ENCODE data around the gene ASB10. TPM values are rescaled to one million over a fixed set of nuclear protein-coding genes. Genes with fewer than 3 reads are reported as not detected.

The ASB10 gene
- total and polyA plus RNA-seq, 2 of the 8 experiments (the other 6 are each of a cell fraction or from before 2014, with no cell fraction given): not detected

- H3K56ac ChIP-seq (replicated peaks; ENCODE audit: insufficient read length, low read depth, low read length): no peak overlapping the region
- H3K27me3 ChIP-seq (replicated peaks in 1 of 4; ENCODE audit: control insufficient read depth in 3 of 4, extremely low read depth in 1 of 4, insufficient read depth in 3 of 4, low read length in 3 of 4): peaks cover 21 to 57% (median 46%) of the 10 kb centered on the region in 4 experiments
- H4K20me1 ChIP-seq (replicated peaks in 1 of 2; ENCODE audit: control insufficient read depth in 1 of 2, insufficient read depth in 2 of 2, low read length in 2 of 2): no peaks in the 10 kb centered on the region
- H4K8ac ChIP-seq (ENCODE audit: extremely low read depth, insufficient read depth, low read length): no peak overlapping the region
- no peak overlapping the region for H3K4ac ChIP-seq (replicated peaks; ENCODE audit: insufficient read length, low read depth, low read length)
- H2AFZ ChIP-seq (ENCODE audit: low read length): no peak overlapping the region
- WGBS, 2 experiments (ENCODE audit: extremely low coverage in 1 of 2, insufficient coverage in 1 of 2, insufficient read length in 1 of 2, insufficient replicate concordance in 2 of 2, low coverage in 1 of 2, low lambda C conversion rate in 2 of 2, missing lambda C conversion rate in 1 of 2): 91% methylated on average over 32 of the region's 43 CpGs; no CpG with 5 or more reads in 1 of the 2 experiments
- peaks cover 0 to 6% (median 0%) of the 10 kb centered on the region in 4 experiments; a peak in 1 of 8 replicates for H3K36me3 ChIP-seq (ENCODE audit: control insufficient read depth in 2 of 4, insufficient read depth in 4 of 4, low read length in 3 of 4)
- no peak overlapping the region for H3K27ac ChIP-seq (ENCODE audit: low read depth, low read length)
- no peaks in the 10 kb centered on the region; a peak in 1 of 7 replicates for H3K4me1 ChIP-seq (replicated peaks in 1 of 4; ENCODE audit: control insufficient read depth in 3 of 4, insufficient read depth in 4 of 4, low read length in 3 of 4)
- H3K79me1 ChIP-seq (ENCODE audit: low read depth, low read length): no peaks in the 10 kb centered on the region
- FAIRE-seq (no peak), DNase-seq (ENCODE audit: low read depth in 1 of 2, low spot score in 2 of 2) (no peak)
- no peak overlapping the region for H4K5ac ChIP-seq (ENCODE audit: insufficient read length, low read depth, low read length)
- POLR2A ChIA-PET (ENCODE audit: partially characterized antibody): interaction anchor here (0.7 kb wide), 1 partner anchor 54 kb away, joined by 3 read pairs; the partner anchor contains the start of gene ABCF2
- H2BK20ac ChIP-seq (ENCODE audit: low read length): no peak overlapping the region
- no peaks in the 10 kb centered on the region for H3K23me2 ChIP-seq (ENCODE audit: low read depth, low read length)
- CTCF ChIA-PET (ENCODE audit: partially characterized antibody): interaction anchor here (0.6 to 7.4 kb wide), 9 partner anchors 23 to 155 kb away, joined by 3 to 52 read pairs (median 3); no protein-coding TSS in a partner anchor
- no peaks in the 10 kb centered on the region for H3K79me2 ChIP-seq (ENCODE audit: control insufficient read depth in 1 of 2, insufficient read depth in 2 of 2, low read length in 2 of 2)
- no peak overlapping the region for H3K14ac ChIP-seq (ENCODE audit: insufficient read length)
- peaks cover 1 to 14% of the 10 kb centered on the region in 2 experiments; a peak in 2 of 4 replicates for H3K9me3 ChIP-seq (ENCODE audit: insufficient read depth in 2 of 2, low read depth in 1 of 2, low read length in 1 of 2)
- H4K91ac ChIP-seq (replicated peaks; ENCODE audit: insufficient read length, low read length): no peak overlapping the region
- H2BK15ac ChIP-seq (ENCODE audit: low read length): no peak overlapping the region
- H2AK5ac ChIP-seq (ENCODE audit: low read depth, low read length): no peak overlapping the region
- no peak overlapping the region for H3K4me3 ChIP-seq (ENCODE audit: extremely low read depth in 1 of 4, insufficient read depth in 2 of 4, low read depth in 3 of 4, low read length in 4 of 4)
- no peak overlapping the region for H2BK120ac ChIP-seq (replicated peaks; ENCODE audit: low read depth, low read length)
- no peak overlapping the region for H3K18ac ChIP-seq (ENCODE audit: extremely low read depth, low read length)
- no peak overlapping the region for H3K9ac ChIP-seq (replicated peaks in 1 of 4; ENCODE audit: extremely low read depth in 1 of 4, low read depth in 3 of 4, low read length in 3 of 4)
- no peak overlapping the region for H3K23ac ChIP-seq (ENCODE audit: insufficient read length)
- H2BK12ac ChIP-seq (ENCODE audit: low read depth, low read length): no peak overlapping the region
- H3K4me2 ChIP-seq (ENCODE audit: insufficient read depth in 1 of 2, low read depth in 2 of 2, low read length in 2 of 2): no peak overlapping the region
- H2BK5ac ChIP-seq (ENCODE audit: low read depth, low read length): no peak overlapping the region
- TF ChIP-seq RXRA (IDR thresholded peaks at IDR 0.05; ENCODE audit: insufficient read depth, low read depth, low read length) (no peak), CBX8 (IDR thresholded peaks at IDR 0.05; ENCODE audit: borderline replicate concordance, low read depth, low read length) (no peak), GABPA (IDR thresholded peaks at IDR 0.05; ENCODE audit: borderline replicate concordance, insufficient read depth, low read length) (no peak), KDM5A (IDR thresholded peaks at IDR 0.05; ENCODE audit: low read length) (no peak), SUZ12 (IDR thresholded peaks at IDR 0.05; ENCODE audit: low read length) (no peak), CBX5 (IDR thresholded peaks at IDR 0.05; ENCODE audit: low read depth, low read length) (no peak), JUN (IDR thresholded peaks at IDR 0.05; ENCODE audit: low read depth, low read length) (no peak), TEAD4 (IDR thresholded peaks at IDR 0.05; ENCODE audit: low read depth, low read length) (no peak), CEBPB (IDR thresholded peaks at IDR 0.05; ENCODE audit: low read depth, low read length) (no peak)
These were observed 13.4 kb downstream of the ASB10 start for GRCh38 chr7:151173386-151174245.
